GM23248 (cell line): ENCODE results near the gene MYO5B.

Experiments used
- EZH2 ChIP-seq: fragments of 200-600 bp; sonication (generic); IDR thresholded peaks from 2 replicates; pipeline ENCODE4 v1.6.1; 2018; ENCODE audit warnings: antibody characterized with exemption, mild to moderate bottlenecking; ENCODE audit not compliant: insufficient read depth, poor library complexity, severe bottlenecking
- EZH2phosphoT487 ChIP-seq: fragments of 200-600 bp; sonication (generic); IDR thresholded peaks from 2 replicates; pipeline ENCODE4 v1.6.1; 2018; ENCODE audit warnings: antibody characterized with exemption, moderate library complexity, mild to moderate bottlenecking, low read depth; ENCODE audit not compliant: insufficient read depth

DNA sequence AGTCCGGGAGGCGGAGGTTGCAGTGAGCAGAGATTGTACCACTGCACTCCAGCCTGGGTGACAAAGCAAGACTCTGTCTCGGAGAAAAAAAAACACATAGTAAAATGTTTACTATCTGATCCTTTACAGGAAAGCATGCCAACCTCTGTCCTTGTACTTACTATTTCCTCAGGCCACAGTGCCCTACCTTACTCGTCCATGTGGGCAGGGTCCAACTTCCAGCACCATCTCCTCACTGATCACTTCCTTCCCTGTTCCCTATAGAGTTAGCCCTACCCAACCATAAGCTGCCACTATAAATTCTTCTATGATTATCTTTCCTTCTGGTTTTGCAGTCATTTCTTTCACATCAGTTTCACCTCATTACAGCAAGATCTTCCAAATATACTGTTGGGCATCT lies 136.2 kb downstream of the MYO5B start:
- no peak for TF ChIP-seq EZH2
- no peak for TF ChIP-seq EZH2phosphoT487
